MCF 10A (cell line): ENCODE measurements around the gene STON1. TPM values are rescaled to one million over a fixed set of nuclear protein-coding genes. Genes with fewer than 3 reads are reported as not detected.

Source experiments
- BruUV-seq: library from RNA; stranded (reverse); fragments of 400-500 nt; replicated peaks from 2 replicates; lab custom pipeline; 2021; lab: Mats Ljungman, UMichigan
- CTCF ChIA-PET: fragments of 300-600 bp; sonication (Branson Sonifier 250); formaldehyde crosslinking; extraction: SDS; loops from one replicate; lab custom pipeline; 2021; ENCODE audit warnings: antibody characterized with exemption, inconsistent platforms; lab: Yijun Ruan, JAX
- POLR2A ChIA-PET: fragments of 300-600, 350-650 bp; sonication (Branson Sonifier 250); formaldehyde crosslinking; extraction: SDS; loops from one replicate; lab custom pipeline; 2020; ENCODE audit warnings: antibody characterized with exemption, inconsistent platforms; lab: Yijun Ruan, JAX
- DNase-seq: peaks from one replicate; pipeline ENCODE4 v3.0.0-alpha.2; 2018; ENCODE audit not compliant: unreplicated experiment
- H3K27ac Mint-ChIP-seq: one replicate; pipeline ENCODE4 v1.8.0; 2022; ENCODE audit warnings: mild to moderate bottlenecking, low read depth, mixed read lengths; ENCODE audit not compliant: unreplicated experiment
- H3K27me3 Mint-ChIP-seq: one replicate; pipeline ENCODE4 v1.8.0; 2022; ENCODE audit warnings: mixed read lengths; ENCODE audit not compliant: insufficient read depth, unreplicated experiment
- H3K36me3 Mint-ChIP-seq: one replicate; pipeline ENCODE4 v1.8.0; 2022; ENCODE audit warnings: mild to moderate bottlenecking, moderate library complexity, mixed read lengths; ENCODE audit not compliant: insufficient read depth, unreplicated experiment
- H3K4me1 Mint-ChIP-seq: one replicate; pipeline ENCODE4 v1.8.0; 2022; ENCODE audit warnings: mixed read lengths; ENCODE audit not compliant: insufficient read depth, unreplicated experiment
- H3K4me3 Mint-ChIP-seq: one replicate; pipeline ENCODE4 v1.8.0; 2022; ENCODE audit warnings: mild to moderate bottlenecking, moderate library complexity, mixed read lengths; ENCODE audit not compliant: unreplicated experiment
- H3K9me3 Mint-ChIP-seq: one replicate; pipeline ENCODE4 v1.8.0; 2022; ENCODE audit warnings: mixed read lengths; ENCODE audit not compliant: unreplicated experiment
- intact Hi-C: fragments of 100-400 bp; cut with micrococcal nuclease; formaldehyde crosslinking; loops from 2 replicates; pipeline ENCODE4 v1.14.1; 2022
- total RNA-seq: library from RNA; stranded (reverse); gene quantifications from 2 replicates; pipeline ENCODE4 v1.2.3, GENCODE V29; 2022
- TF ChIP-seq, protein P1 (sequence below): fragments of 200-600 bp; IDR thresholded peaks from one replicate; pipeline ENCODE4 v1.8.0; 2022; ENCODE audit warnings: antibody characterized with exemption, mild to moderate bottlenecking; ENCODE audit not compliant: unreplicated experiment

Gene STON1
- total RNA-seq, 1 experiment from 2014 or later = 0.23 TPM

GRCh38 chr2:48578313-48578712 lies 48.4 kb downstream of the STON1 start:
- DNase-seq = no peak
- no TSS peak for BruUV-seq
- Mint-ChIP-seq H3K4me3 (no peak overlapping the region), H3K27me3 (no peaks in the 10 kb centered on the region), H3K4me1 (no peaks in the 10 kb centered on the region), H3K36me3 (no peaks in the 10 kb centered on the region), H3K27ac (no peak overlapping the region), H3K9me3 (no peaks in the 10 kb centered on the region)
- intact Hi-C loops = no loop called here
- ChIA-PET POLR2A (no interaction called here), CTCF (interaction anchor here (0.6 to 0.7 kb wide), 2 partner anchors 141 to 262 kb away, joined by 3 read pairs; no protein-coding TSS in a partner anchor)
- TF ChIP-seq, protein P1, sequence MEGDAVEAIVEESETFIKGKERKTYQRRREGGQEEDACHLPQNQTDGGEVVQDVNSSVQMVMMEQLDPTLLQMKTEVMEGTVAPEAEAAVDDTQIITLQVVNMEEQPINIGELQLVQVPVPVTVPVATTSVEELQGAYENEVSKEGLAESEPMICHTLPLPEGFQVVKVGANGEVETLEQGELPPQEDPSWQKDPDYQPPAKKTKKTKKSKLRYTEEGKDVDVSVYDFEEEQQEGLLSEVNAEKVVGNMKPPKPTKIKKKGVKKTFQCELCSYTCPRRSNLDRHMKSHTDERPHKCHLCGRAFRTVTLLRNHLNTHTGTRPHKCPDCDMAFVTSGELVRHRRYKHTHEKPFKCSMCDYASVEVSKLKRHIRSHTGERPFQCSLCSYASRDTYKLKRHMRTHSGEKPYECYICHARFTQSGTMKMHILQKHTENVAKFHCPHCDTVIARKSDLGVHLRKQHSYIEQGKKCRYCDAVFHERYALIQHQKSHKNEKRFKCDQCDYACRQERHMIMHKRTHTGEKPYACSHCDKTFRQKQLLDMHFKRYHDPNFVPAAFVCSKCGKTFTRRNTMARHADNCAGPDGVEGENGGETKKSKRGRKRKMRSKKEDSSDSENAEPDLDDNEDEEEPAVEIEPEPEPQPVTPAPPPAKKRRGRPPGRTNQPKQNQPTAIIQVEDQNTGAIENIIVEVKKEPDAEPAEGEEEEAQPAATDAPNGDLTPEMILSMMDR = no peak

DNA sequence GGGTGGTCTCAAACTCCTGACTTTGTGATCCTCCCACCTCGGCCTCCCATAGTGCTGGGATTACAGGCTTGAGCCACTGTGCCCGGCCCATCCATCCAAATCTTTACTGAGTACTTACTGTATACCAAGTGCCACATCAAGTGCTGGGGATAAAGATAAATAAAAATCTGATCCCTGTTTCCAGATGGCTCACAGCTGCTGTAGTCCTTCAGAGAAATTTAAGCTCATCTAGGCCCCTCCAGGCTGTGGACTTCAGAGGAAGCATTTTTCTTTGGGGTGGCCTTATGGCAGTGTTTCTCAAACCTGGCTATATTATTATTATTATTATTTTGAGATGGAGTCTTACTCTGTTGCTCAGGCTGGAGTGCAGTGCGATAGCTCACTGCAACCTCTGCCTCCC lies 54.0 kb downstream of the STON1 start:
- Mint-ChIP-seq H3K4me3 (no peak overlapping the region), H3K27me3 (no peaks in the 10 kb centered on the region), H3K9me3 (no peaks in the 10 kb centered on the region), H3K27ac (no peak overlapping the region), H3K4me1 (no peaks in the 10 kb centered on the region), H3K36me3 (no peaks in the 10 kb centered on the region)
- TF ChIP-seq, protein P1 = no peak
- intact Hi-C loops = no loop called here
- no TSS peak for BruUV-seq
- ChIA-PET POLR2A (no interaction called here), CTCF (interaction anchor here (0.6 kb wide), 1 partner anchor 45 kb away, joined by 3 read pairs; no protein-coding TSS in a partner anchor)
- no peak for DNase-seq

DNA sequence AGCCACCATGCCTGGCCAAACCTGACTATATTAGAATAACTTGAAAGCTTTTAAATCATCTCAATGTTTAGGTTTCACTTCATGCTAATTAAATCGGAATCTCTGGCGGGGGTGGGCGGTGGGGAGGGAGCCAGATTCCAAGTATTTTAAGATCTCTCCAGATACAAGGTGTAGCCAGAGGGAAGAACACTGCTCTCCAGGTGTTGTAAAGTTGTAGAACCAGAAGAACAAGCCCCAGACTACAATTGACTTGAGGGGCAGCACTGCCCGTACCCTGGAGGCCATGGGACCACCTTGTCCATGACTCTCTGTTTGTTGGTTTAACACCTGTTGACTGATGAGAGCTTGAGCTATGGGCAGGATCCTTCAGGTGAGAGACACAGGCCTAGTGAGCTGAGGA lies 54.6 kb downstream of the STON1 start:
- no peak for DNase-seq
- intact Hi-C loops = no loop called here
- TF ChIP-seq, protein P1 = no peak
- H3K4me3 Mint-ChIP-seq = no peak overlapping the region
- no peaks in the 10 kb centered on the region for H3K4me1 Mint-ChIP-seq
- no peaks in the 10 kb centered on the region for H3K36me3 Mint-ChIP-seq
- no TSS peak for BruUV-seq
- H3K27me3 Mint-ChIP-seq = no peaks in the 10 kb centered on the region
- CTCF ChIA-PET = no interaction called here
- H3K27ac Mint-ChIP-seq = no peak overlapping the region
- POLR2A ChIA-PET = no interaction called here
- no peaks in the 10 kb centered on the region for H3K9me3 Mint-ChIP-seq

- no TSS peak for BruUV-seq
- Mint-ChIP-seq H3K27ac (no peak overlapping the region), H3K27me3 (no peaks in the 10 kb centered on the region), H3K4me1 (no peaks in the 10 kb centered on the region), H3K4me3 (no peak overlapping the region), H3K36me3 (no peaks in the 10 kb centered on the region), H3K9me3 (no peaks in the 10 kb centered on the region)
- POLR2A ChIA-PET = no interaction called here
- DNase-seq = no peak
- intact Hi-C loops = loop anchor here (5.0 kb wide), 1 partner anchor 1149 kb away; no protein-coding TSS in a partner anchor
- CTCF ChIA-PET = interaction anchor here (2.2 kb wide), 1 partner anchor 14 kb away, joined by 10 read pairs; no protein-coding TSS in a partner anchor
- TF ChIP-seq, protein P1 = no peak
These were observed 56.5 kb downstream of the STON1 start for GRCh38 chr2:48586433-48586832.
